Thoracic aorta (tissue), 2 donors: ENCODE data around the gene NEDD4L. TPM values are rescaled to one million over a fixed set of nuclear protein-coding genes. Genes with fewer than 3 reads are reported as not detected.
A peak's percentile ranks its signal among the peaks of the same experiment; 100 is the strongest.

ENCODE experiments used
- ATAC-seq: fragments of 150-250 bp; one replicate; pipeline ENCODE4 v1.8.0; 2017; ENCODE audit warnings: low read depth; ENCODE audit not compliant: insufficient number of reproducible peaks, low FRiP score
- DNase-seq: peaks from one replicate; pipeline ENCODE4 v3.0.0-alpha.2; 2020; ENCODE audit warnings: low spot score
- H3K27ac ChIP-seq, 2 donors: fragments of 200-600 bp; sonication (generic); 1 replicate in 1 of 2; 2 replicates in 1 of 2; pipeline ENCODE4 v1.5.1; 2016; ENCODE audit warnings: mild to moderate bottlenecking in 2 of 2, moderate library complexity in 2 of 2
- H3K27me3 ChIP-seq: fragments of 200-600 bp; sonication (generic); replicated peaks from 2 replicates; pipeline ENCODE4 v1.6.0; 2016; ENCODE audit warnings: mild to moderate bottlenecking; ENCODE audit not compliant: insufficient read depth
- H3K36me3 ChIP-seq: fragments of 200-600 bp; sonication (generic); one replicate; pipeline ENCODE4 v1.5.1; 2016
- H3K4me1 ChIP-seq, 2 donors: fragments of 200-600 bp; sonication (generic); 1 replicate in 1 of 2; 2 replicates in 1 of 2; pipeline versions ENCODE4 v1.5.1 to v1.6.0; 2016; ENCODE audit warnings: low read depth in 2 of 2, mild to moderate bottlenecking in 1 of 2; ENCODE audit not compliant: control insufficient read depth in 1 of 2
- H3K4me3 ChIP-seq: fragments of 200-600 bp; sonication (generic); 2 replicates; pipeline ENCODE4 v1.5.1; 2016; ENCODE audit warnings: mild to moderate bottlenecking
- H3K9me3 ChIP-seq: fragments of 200-600 bp; sonication (generic); 2 replicates; pipeline ENCODE4 v1.5.1; 2016
- total RNA-seq, 2 donors: library from RNA; depleted of rRNA; stranded (reverse); fragments of >200 nt; gene quantifications; one replicate each; pipeline versions ENCODE4 v1.1.0 to v1.2.3, GENCODE V29; 2016
- TF ChIP-seq, protein P1 (sequence below): fragments of 200-600 bp; sonication (generic); IDR thresholded peaks from one replicate; pipeline ENCODE4 v1.5.1; 2019; ENCODE audit warnings: antibody characterized with exemption

NEDD4L gene
- total RNA-seq, 2 donors from 2014 or later: 13.9 to 22.9 TPM

DNA sequence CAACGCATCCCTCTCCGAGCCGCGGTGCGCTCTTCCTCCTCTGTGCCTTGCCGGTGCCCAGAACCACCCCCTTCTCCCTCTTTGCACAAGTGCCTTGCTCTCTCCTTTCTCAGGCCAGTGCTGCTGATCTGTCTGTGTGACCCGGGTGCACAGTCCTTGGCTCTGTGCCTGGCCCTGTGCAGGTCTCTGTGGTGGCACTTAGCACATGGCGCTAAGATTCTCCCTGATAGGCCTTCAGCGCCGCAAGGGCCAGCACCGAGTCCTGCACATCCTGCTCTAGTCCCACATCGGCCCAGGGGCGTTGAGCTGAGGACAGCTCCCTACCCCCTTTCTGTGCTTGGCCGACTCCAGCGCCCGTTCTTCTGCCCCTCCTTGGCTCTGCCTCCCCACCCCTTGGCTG is 136.1 kb downstream of the NEDD4L start:
- TF ChIP-seq, protein P1, sequence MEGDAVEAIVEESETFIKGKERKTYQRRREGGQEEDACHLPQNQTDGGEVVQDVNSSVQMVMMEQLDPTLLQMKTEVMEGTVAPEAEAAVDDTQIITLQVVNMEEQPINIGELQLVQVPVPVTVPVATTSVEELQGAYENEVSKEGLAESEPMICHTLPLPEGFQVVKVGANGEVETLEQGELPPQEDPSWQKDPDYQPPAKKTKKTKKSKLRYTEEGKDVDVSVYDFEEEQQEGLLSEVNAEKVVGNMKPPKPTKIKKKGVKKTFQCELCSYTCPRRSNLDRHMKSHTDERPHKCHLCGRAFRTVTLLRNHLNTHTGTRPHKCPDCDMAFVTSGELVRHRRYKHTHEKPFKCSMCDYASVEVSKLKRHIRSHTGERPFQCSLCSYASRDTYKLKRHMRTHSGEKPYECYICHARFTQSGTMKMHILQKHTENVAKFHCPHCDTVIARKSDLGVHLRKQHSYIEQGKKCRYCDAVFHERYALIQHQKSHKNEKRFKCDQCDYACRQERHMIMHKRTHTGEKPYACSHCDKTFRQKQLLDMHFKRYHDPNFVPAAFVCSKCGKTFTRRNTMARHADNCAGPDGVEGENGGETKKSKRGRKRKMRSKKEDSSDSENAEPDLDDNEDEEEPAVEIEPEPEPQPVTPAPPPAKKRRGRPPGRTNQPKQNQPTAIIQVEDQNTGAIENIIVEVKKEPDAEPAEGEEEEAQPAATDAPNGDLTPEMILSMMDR: no peak
- H3K4me3 ChIP-seq: no peak overlapping the region
- ATAC-seq: no peak

DNA sequence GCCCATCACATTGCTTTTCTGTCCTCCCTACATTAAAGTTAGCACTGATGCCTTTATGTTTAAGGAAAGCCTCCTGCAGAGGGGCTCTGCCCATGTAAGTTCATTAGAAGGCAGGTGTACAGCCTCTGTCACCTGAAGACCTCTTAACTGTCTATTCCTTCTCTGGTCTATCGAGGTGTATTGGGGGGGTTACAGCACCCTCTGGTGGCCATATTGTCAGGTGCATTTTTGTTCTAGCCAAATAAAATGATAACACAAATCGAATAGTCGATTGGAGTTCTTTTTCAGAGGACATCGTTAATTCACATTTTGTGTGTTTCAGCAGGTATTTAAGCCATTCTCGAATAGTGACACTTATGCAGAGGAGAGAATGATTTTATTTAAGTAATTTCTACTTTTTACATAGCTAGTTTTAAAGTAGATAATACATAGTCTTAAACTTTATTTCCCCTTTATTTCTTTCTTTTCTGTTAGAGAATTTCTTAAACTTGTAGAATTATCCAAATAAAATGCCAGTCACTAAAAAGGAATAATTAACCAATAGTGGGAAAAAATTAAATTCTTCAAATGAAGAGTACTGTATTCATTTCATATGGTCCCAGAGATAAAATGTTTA is 136.8 kb downstream of the NEDD4L start:
- no peak overlapping the region for H3K4me3 ChIP-seq
- H3K36me3 ChIP-seq: no peaks in the 10 kb centered on the region
- no peak for DNase-seq
- no peak for ATAC-seq
- H3K4me1 ChIP-seq: peaks cover 0 to 6% of the 10 kb centered on the region in 2 donors
- H3K27me3 ChIP-seq: no peaks in the 10 kb centered on the region
- no peaks in the 10 kb centered on the region for H3K9me3 ChIP-seq
- H3K27ac ChIP-seq: no peak overlapping the region
- TF ChIP-seq, protein P1: peak; percentile 74

More for the DNA sequence above, 136.1 kb downstream of the NEDD4L start:
- H3K27me3 ChIP-seq: no peaks in the 10 kb centered on the region
- no peak for DNase-seq
- H3K4me1 ChIP-seq: peaks cover 0 to 6% of the 10 kb centered on the region in 2 donors
- H3K36me3 ChIP-seq: no peaks in the 10 kb centered on the region
- H3K9me3 ChIP-seq: no peaks in the 10 kb centered on the region
- no peak overlapping the region for H3K27ac ChIP-seq

DNA sequence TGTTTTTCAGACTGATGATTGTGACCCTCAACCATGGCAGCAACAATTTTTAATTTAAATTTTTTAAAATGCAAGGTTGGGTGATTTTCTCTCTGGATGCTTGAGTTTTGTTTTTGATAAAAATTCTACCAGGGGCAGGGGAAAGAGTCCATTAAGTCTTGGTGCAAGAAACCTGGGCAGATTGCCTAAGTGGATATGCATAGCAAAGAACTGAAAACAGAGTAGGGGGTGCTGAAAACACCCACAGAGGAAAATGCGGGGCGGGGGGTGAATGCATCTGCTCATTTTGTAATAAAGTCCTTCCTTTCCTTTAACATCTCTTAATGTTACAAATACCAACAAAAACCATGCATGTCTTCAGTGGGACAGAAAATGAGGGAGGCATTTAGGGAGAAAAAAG is 138.0 kb downstream of the NEDD4L start:
- TF ChIP-seq, protein P1: no peak
- DNase-seq (no peak), ATAC-seq (no peak)
- H3K9me3 ChIP-seq: no peaks in the 10 kb centered on the region
- no peak overlapping the region for H3K27ac ChIP-seq
- H3K4me1 ChIP-seq: peaks cover 0 to 6% of the 10 kb centered on the region in 2 donors
- H3K27me3 ChIP-seq: no peaks in the 10 kb centered on the region
- H3K4me3 ChIP-seq: no peak overlapping the region
- no peaks in the 10 kb centered on the region for H3K36me3 ChIP-seq

DNA sequence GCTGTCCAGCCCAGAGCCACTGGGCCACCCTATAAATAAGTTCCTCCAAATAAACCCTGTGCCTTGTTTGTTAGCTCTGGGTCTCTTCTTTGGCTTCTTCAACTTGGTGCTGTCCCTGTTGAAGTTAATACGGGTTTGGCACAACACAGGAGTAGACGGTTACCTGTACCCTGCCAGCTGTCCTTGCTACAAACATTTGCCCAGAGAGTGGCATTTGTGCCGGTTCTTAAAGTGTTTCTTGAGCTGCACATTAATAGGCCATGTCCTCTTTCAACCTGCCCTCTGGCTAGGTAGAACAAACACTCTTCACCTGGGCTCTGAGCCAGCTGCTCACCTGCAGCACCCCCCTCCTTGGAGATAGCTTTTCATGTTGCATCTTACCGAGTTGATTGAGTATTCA is 139.2 kb downstream of the NEDD4L start:
- H3K27me3 ChIP-seq: no peaks in the 10 kb centered on the region
- H3K4me3 ChIP-seq: no peak overlapping the region
- no peaks in the 10 kb centered on the region for H3K9me3 ChIP-seq
- DNase-seq (no peak), ATAC-seq (no peak)
- TF ChIP-seq, protein P1: no peak
- no peak overlapping the region for H3K27ac ChIP-seq
- H3K4me1 ChIP-seq: no peaks in the 10 kb centered on the region
- no peaks in the 10 kb centered on the region for H3K36me3 ChIP-seq

DNA sequence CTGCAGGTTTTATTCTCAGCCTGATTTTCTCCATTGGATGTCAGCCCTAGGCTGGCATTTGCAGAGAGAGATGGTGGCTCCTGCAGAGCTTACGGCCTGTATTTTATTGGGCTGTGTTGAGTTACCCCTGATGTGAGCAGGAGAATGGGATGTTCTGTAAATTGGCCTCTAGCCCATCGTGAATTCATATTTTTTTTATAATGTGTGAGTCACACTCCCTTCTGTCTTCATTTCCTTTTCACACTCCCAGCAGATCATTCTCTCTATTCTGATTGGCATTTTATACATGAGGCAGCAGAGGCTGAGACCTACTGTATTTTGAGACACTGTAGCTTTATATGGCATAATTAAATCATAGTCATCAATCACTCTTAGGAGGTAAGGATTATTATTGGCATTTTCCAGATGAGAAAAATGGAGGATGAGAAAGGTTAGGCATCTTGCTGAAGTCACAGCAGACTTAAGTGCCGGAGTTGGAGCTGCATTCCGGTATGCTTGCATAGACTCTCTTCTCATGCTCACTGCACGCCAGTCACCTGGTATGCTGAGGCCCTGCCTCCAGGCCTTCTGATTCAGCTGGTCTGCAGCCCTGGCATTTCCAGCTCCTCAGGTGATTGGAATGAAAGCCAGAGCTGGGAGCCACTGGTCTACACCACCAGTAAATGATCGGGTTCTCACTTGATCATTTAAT is 142.4 kb downstream of the NEDD4L start:
- no peaks in the 10 kb centered on the region for H3K9me3 ChIP-seq
- H3K36me3 ChIP-seq: no peaks in the 10 kb centered on the region
- no peak overlapping the region for H3K27ac ChIP-seq
- TF ChIP-seq, protein P1: no peak
- no peak overlapping the region for H3K4me3 ChIP-seq
- no peaks in the 10 kb centered on the region for H3K27me3 ChIP-seq
- no peak for DNase-seq
- ATAC-seq: no peak
- no peaks in the 10 kb centered on the region for H3K4me1 ChIP-seq
